K562 (cell line): ENCODE measurements around the gene PNKD. TPM values are rescaled to one million over a fixed set of nuclear protein-coding genes. Genes with fewer than 3 reads are reported as not detected.

Experiments used
- ARNT ChIP-seq, 2 experiments: fragments of 450-650 bp; IDR thresholded peaks; 2 replicates each; pipeline ENCODE4 v1.6.1; 2016; ENCODE audit warnings: mild to moderate bottlenecking in 1 of 2
- CBX8 ChIP-seq: fragments of 200-600 bp; sonication (generic); IDR thresholded peaks from 2 replicates; pipeline ENCODE4 v1.6.1; 2012; ENCODE audit warnings: borderline replicate concordance, mixed run types, low read depth, mild to moderate bottlenecking, moderate library complexity, mixed read lengths, low read length, control low read depth, inconsistent platforms; ENCODE audit not compliant: poor library complexity, severe bottlenecking; ENCODE audit errors: extremely low read depth
- CHD7 ChIP-seq: fragments of 200-600 bp; sonication (generic); IDR thresholded peaks from one replicate; pipeline ENCODE4 v1.6.1; 2012; ENCODE audit warnings: mild to moderate bottlenecking, low read depth, low read length, inconsistent platforms
- FOXA3 ChIP-seq, 2 experiments: fragments of 450-650 bp in 1 of 2; sonication (generic) in 1 of 2; formaldehyde crosslinking; IDR thresholded peaks in 1 of 2; conservative IDR thresholded peaks in 1 of 2; 2 replicates each; pipeline versions ENCODE4 v1.4.0 to v1.8.0; 2020 to 2022; ENCODE audit warnings: mild to moderate bottlenecking in 2 of 2, missing genetic modification reagents in 1 of 2
- KLF13 ChIP-seq: fragments of 450-650 bp; IDR thresholded peaks from 2 replicates; pipeline ENCODE4 v1.6.1; 2016; ENCODE audit warnings: missing genetic modification characterization, low read depth, mild to moderate bottlenecking, missing compliant biosample characterization, moderate library complexity, borderline replicate concordance
- NFE2 ChIP-seq: IDR thresholded peaks from 2 replicates; pipeline ENCODE4 v1.6.1; 2014; ENCODE audit warnings: antibody characterized with exemption, low read depth
- RBM39 ChIP-seq: fragments of 200-400 bp; formaldehyde crosslinking; optimal IDR thresholded peaks from 2 replicates; pipeline ENCODE3; 2018; ENCODE audit warnings: low read depth, low read length
- SIX5 ChIP-seq, 2 experiments: IDR thresholded peaks; 2 replicates each; pipeline ENCODE4 v1.6.1; 2011; ENCODE audit warnings: low read length in 2 of 2, borderline replicate concordance in 1 of 2, low read depth in 1 of 2, mild to moderate bottlenecking in 1 of 2, moderate library complexity in 1 of 2; ENCODE audit not compliant: insufficient read depth in 1 of 2
- TARDBP ChIP-seq: fragments of 450-650 bp; IDR thresholded peaks from 2 replicates; pipeline ENCODE4 v1.6.1; 2016
- XRCC5 ChIP-seq: fragments of 200-400 bp; formaldehyde crosslinking; IDR thresholded peaks from 2 replicates; pipeline ENCODE4 v1.6.1; 2017; ENCODE audit warnings: low read depth, mild to moderate bottlenecking, low read length
- ZBTB33 ChIP-seq: sonication (generic); formaldehyde crosslinking; IDR thresholded peaks from 2 replicates; pipeline ENCODE4 v1.8.1; 2023; ENCODE audit warnings: mild to moderate bottlenecking, missing genetic modification reagents
- ZNF431 ChIP-seq: sonication (generic); formaldehyde crosslinking; IDR thresholded peaks from 2 replicates; pipeline ENCODE4 v1.8.0; 2022; ENCODE audit warnings: mild to moderate bottlenecking, missing genetic modification reagents
- ZNF668 ChIP-seq: fragments of 250-450 bp; sonication (Bioruptor Pico); IDR thresholded peaks from 2 replicates; pipeline ENCODE4 v1.8.0; 2022; ENCODE audit warnings: mild to moderate bottlenecking, inconsistent platforms
- ZNF766 ChIP-seq: fragments of 200-800 bp; sonication (Bioruptor generic); conservative IDR thresholded peaks from 2 replicates; pipeline ENCODE4 v1.6.1; 2016; ENCODE audit warnings: missing genetic modification characterization, missing compliant biosample characterization
- polyA plus RNA-seq, 8 experiments: library from polyadenylated mRNA; depleted of rRNA in 4 of 8; stranded (reverse) in 5 of 8; unstranded in 3 of 8; fragments of >200 nt; fragmentation: Nextera tagmentation in 2 of 8; fragmentation: Illumina TruSeq in 1 of 8; extraction: Ambion mirVana in 2 of 8; extraction: Trizol in 1 of 8; gene quantifications; 2 replicates each; pipeline versions ENCODE4 v1.2.1 to v1.2.3, GENCODE V29; 2011 to 2014; ENCODE audit warnings: inconsistent platforms in 1 of 8, missing spikeins in 1 of 8
- total RNA-seq, 7 experiments: library from RNA; depleted of rRNA in 6 of 7; stranded (reverse); fragments of >200 nt in 6 of 7; fragmentation: Illumina TruSeq in 2 of 7; extraction: Trizol in 2 of 7; gene quantifications; 2 replicates each; pipeline versions ENCODE4 v1.2.1 to v1.2.3, GENCODE V29; 2011 to 2021; ENCODE audit warnings: low replicate concordance in 1 of 7

The PNKD gene
- total and polyA plus RNA-seq, 9 of the 15 experiments (the other 6 are each of a cell fraction or from before 2014, with no cell fraction given), result 26.0 to 105 (median 60.1) TPM

GRCh38 chr2:218363736-218364135 is 93.4 kb downstream of the PNKD start (continued):
- TF ChIP-seq CHD7, result no peak
- no peak for TF ChIP-seq NFE2
- no peak for TF ChIP-seq CBX8
- no peak for TF ChIP-seq TARDBP
- no peak for TF ChIP-seq KLF13 (tag)
- no peak for TF ChIP-seq RBM39
- TF ChIP-seq XRCC5, result no peak
- no peak for TF ChIP-seq ZNF431 (CRISPR knock-in tag)
- no peak for TF ChIP-seq SIX5 (IDR thresholded peaks at IDR 0.05; ENCODE audit: borderline replicate concordance in 1 of 2, insufficient read depth in 1 of 2, low read depth in 1 of 2, low read length in 2 of 2)
- TF ChIP-seq ZNF766, result no peak
- TF ChIP-seq ZNF668 (CRISPR knock-in tag), result no peak
- no peak for TF ChIP-seq ARNT (IDR thresholded peaks at IDR 0.05)
- no peak for TF ChIP-seq ZBTB33 (CRISPR knock-in tag)
- no peak for TF ChIP-seq FOXA3 (CRISPR knock-in tag; conservative IDR thresholded peaks at IDR 0.05 in 1 of 2, IDR thresholded peaks at IDR 0.05 in 1 of 2)
